T1000 (cell line): ENCODE data around the gene SIL1.
A peak's percentile ranks its signal among the peaks of the same experiment; 100 is the strongest.
"Not testable (repeated sequence)": the region's sequence is repeated elsewhere in the genome, so short reads cannot be mapped to it uniquely, and the experiment has no call there.

ENCODE experiments used
- DNase-seq: peaks from one replicate; lab custom pipeline; 2025; ENCODE audit warnings: mixed read lengths; lab: John Stamatoyannopoulos, UW

SIL1 gene

DNA sequence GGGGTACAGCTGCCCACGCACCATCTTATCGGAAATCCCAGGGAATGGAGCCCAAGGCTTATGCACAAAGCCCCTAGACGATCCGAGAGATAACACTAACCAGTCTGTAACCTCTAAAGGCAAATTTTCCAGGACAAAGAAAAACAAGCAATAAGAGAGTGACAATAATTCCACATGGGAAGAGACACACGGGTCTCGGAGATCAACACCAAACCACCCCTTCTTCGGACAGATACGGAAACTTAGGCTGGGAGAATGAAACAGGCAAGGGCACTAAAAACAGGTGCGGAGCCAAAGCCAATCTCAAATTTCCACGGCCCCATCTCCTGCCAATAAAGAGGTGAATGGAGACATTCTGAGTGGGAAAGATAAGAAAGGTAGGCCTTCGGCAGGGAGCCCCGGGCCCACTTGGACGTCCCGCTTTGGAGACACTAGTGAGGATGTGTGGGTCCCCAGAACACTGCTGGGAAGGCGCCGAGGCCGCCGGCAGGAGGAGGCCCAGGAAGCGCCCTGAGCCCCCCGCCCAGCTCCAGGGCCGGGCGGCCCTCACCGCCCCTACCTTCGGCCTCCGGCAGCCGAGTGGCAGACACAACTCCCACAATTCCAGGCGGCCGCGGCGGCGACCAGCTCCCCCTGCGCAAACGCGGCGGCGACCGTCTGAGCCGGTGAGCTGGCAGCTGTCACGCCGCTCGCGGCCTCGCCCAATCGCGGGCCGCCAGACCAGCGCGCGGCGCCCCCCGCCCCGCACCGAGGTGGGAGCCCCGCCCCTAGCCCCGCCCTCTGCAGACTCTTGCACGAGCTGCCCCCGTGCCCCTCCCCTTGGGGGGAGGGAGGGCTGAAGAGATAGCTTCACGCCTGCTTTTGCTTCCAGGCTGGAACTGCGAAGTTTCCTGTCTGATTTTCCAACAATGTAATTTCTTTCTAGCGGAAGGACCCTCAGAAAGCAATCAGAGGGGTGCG is at the start of gene SIL1:
Gene SIL1 (minus strand): TSS at position 659 of the 960 bp plus-strand sequence. CDS start 70,525 bp downstream, outside the sequence.
- peak; percentile 92 for DNase-seq

DNA sequence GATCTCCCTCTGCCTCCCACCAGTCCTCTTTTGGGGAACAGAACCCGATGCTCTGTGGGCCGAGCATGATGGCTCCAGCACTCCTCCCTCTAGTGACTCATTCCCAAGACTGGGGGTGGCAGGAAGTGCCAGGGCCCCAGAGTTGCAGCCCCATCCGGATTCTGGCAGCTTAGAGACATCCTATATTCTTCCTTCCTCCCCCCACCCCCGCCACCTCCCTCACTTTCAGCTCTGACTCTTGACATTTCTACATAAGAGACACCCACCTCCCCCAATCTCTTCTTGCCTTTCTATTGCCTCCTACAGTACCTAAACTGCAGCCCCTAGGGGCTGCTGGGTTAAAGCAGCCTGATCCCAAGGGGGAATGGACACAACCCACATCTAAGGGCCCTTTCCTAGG is 48.2 kb upstream of the SIL1 start:
- no peak for DNase-seq

DNA sequence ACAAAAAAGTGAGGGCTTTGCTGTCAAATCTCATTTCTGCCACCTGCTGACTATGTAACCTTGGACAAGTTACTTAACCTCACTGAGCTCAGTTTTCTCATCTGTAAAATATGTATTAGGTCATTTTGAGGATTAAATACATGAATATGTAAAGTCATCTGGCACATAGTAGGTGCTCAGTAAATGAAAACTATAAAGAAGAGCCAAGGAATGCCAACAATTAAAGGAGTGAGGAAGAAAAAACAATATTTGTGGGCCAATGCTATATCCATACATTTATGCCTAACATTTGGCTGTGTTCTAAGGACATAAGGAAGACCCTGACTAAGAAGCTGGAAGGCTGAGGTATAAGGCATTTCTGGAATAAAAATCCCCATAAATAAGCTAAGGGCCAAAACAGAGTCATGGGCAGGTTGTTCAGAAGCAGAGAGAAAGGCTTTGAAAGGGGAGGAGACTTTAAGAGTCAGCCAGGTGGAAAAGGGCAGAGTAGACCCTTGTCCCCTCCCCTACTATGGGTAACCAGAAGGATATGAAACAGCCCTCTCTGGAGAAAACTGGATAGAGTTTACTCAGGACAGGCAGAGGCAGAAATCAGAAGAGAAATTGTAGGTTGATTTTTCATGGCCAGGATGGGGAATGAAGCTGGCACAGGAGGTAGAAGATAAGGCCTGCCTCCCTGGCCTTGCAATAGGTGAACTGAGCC is 47.6 kb upstream of the SIL1 start:
- no peak for DNase-seq

DNA sequence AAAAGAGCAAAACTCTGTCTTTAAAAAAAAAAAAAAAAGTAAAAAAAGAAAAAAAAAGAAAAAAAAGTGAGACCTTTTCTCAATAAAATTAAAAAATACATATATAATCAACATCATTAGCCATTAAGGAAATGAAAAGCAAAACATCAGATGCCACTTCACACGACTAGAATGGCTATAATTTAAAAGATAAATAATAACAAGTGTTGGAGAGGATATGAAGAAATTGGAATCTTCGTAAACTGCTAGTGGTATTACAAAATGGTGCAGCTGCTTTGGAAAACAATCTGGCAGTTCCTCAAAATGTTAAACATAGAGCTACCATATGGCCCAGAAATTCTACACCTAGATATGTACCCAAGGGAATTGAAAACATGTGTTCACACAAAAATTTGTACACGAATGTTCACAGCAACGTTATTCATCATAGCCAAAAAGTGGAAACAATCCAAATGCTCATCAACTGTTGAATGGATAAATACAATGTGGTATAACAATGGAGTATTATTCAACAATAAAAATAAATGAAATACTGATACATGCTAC is 45.3 kb upstream of the SIL1 start:
- no peak for DNase-seq

DNA sequence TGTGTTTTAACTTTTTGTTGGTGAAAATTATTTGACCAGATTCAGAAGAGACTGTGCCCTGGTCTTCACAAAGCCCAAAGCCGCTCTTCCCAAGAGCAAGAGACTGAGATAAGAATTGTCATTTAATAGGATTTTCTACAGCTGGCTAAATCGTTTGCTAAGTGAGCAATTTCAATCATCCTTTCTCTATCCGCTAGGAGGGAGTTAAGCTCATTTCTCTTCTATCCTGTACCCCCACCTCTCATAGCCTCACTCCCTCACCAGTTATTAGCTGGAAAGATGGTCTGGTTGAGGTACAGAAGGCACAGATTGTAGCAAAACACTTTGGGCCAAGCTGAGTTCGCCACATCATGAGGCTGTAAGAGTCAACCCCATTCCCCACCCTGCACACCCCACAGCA is 43.0 kb upstream of the SIL1 start:
- DNase-seq: no peak

DNA sequence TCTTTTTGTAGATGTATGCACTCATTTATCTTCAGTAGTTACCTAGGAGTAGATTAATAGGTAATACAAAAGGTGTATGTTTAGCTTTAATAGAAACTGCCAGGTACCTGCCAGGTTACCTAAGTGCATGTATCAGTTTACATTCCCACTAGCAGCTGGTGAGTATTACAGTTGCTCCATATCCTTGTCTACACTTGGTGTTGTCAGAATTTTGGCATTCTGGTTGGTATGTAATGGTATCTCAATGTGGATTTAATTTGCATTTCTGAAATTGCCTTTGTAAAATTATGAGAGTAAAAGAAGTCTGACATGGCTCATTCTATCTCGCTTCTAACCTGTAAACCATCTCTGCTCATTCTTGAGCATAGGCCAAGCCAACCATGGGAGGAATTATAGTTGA is 38.3 kb upstream of the SIL1 start:
- no peak for DNase-seq

DNA sequence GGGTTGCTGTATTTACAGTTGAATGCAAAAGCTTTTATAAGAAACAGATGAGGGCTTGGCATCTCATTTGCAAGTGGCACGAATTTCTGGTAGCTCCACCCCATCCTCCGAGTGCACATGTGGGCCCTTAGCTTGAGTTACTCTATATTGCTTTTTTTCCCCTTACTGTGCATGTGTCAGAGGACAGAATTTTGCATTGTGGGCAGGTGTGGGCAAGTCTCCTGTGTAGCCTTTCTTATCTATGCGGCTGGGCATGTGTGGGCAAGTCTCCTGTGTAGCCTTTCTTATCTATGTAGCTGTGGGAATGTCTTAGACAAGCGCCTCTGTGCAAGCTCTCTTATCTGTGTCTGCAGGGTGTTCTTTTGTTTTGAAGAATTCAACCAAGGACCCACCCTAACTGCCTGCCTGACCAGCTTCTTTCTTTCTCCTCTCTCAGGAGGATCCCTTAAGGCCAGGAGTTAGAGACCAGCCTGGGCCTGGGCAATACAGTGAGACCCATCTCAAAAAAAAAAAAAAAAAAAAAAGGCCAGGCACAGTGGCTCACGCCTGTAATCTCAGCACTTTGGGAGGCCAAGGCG is 34.1 kb upstream of the SIL1 start:
- no peak for DNase-seq

DNA sequence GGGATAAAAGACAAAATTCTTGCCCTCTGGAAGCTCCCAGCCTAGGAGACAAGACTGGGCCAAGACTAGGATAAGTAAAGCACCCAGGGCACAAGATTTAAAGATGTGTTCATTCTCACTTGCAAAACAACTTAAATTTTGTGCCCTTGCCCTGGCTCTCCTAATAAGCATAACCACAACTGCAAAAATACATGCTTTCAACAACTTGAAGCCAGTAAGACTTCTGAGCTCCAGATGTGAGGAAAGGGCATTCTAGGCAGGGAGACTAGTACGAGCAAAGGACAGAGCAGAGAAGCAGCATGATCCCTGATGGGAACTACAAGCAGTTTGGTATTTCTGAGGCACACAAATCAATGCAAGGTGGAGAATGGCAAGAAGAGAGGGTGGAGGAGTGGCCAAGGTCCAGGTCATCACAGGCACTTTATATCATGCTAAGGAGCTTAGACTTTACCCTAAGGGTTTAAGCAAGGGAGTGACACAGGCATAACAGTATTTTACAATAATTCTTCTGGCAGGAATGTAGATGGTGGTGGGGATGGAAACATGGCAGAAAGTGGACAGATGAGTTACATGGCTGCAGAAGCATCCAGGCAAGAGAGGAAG is 30.1 kb upstream of the SIL1 start:
- DNase-seq: no peak

DNA sequence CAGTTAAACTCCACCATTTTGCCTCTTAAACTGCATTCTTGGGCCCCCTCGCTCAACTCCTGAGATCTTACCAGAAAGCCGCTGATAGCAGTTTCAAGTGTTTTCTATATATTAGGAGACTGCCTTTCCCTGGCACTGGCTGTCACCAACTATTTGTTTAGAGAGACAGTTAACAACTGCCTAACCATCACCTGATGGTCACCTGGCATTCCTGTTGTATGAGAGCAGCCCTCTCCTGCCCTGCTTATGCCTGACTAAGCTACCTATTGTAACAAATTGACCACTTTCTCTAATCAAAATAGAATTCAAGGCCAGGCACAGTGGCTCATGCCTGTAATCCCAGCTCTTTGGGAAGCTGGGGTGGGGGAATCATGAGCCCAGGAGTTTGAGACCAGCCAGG is 28.0 kb upstream of the SIL1 start:
- DNase-seq: no peak

DNA sequence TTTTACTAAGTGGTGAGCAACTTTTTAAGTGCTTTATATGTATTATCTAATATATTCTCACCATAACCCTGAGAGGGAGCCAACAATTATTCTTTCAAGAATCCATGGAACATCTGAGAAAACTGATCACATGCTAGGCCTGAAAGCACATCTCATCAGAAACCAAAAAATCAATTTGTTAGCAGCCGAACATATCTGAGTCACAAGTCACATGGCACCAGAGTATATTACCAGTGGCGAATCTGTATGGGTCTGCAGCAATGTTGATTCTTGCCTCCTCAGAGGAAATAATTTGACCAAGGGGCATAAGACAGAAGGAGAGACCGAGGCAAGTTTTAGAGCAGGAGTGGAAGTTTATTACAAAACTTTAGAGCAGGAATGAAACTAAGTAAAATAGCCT is 25.3 kb upstream of the SIL1 start:
- DNase-seq: no peak

DNA sequence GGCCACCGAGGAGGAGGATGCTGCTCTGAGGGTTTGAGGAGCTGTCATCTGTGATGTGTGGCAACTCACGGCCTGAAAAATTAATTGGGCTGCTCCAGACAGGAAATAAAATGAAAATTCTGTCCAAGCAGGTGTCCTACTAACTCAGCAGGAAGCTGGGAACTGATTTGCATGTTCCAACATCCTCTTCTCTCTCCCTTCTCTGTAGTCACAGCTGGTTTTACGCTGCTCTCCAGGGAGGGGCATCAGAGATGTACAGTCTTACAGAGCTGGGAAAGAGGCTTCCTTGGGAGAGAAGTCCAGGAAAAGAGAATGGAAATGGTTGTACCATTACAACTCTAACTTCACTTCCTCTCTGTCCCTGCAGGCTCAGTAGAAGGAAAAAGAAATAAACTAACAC is 24.2 kb upstream of the SIL1 start:
- DNase-seq: no peak

DNA sequence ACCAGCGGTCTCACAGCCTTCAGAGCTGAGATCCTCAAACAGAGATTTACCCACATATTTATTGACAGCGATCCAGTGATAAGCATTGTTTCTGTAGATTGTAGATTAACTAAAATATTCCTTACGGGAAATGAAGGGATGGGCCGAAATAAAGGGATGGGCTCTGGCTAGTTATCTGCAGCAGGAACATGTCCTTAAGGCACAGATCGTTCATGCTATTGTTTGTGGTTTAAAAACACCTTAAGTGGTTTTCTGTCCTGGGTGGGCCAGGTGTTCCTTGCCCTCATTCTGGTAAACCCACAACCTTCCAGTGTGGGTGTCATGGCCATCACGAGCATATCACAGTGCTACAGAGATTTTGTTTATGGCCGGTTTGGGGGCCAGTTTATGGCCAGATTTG is 19.9 kb upstream of the SIL1 start:
- not testable (repeated sequence) for DNase-seq

DNA sequence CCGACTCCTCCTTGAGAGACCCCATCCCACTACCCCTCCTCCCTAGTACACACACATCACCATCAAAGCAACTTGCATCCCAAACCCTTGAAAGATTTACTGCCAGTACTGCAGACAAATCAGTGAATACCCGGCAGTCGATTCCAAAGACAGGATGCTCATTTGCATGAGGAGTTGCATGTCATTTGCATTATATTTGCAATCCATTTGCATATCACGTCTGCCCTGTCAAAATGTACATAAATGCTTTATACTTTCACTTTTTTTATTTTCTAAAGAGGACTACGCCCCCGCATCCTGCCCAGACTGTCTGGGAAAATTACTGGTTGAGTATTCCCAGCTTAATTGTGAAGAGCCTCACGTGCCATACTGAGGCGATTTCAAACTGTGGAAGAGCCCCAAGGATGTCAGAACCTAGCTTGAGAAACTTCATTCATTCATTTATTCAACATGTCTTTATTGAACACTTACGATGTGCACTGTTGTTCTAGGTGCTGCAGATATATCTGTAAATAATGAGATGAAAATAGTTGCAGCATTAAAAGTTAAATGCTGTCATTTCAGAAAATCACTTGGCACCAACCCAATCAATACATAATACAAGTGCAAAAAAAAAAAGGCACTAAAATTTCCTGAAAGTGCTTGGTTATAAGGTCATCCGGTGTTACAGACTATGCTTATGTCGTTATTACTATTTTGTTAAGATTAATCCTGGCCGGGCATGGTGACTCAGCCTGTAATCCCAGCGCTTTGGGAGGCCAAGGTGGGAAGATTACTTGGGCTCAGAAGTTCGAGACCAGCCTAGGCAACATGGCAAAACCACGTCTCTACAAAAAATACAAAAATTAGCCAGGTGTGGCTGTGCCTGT is 17.2 kb upstream of the SIL1 start:
- DNase-seq: no peak

DNA sequence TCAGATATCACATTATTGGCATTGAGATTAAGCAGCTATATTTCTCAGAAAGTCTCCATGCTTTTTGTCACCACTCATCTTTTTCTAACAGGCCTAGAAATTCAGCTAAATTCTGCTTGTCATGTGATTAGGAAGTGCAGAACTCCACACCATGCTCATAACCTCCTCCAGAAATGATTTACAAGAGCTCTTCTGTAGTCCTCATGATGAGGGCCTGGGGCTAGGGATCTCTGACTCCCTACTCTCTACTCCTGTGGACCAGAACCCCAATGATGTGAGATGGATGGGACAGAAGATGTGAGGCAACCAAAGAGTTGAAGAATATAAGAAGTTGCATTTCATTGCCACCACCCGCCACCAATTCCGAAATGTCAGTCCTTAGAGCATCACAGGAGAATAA is 16.5 kb upstream of the SIL1 start:
- DNase-seq: no peak

DNA sequence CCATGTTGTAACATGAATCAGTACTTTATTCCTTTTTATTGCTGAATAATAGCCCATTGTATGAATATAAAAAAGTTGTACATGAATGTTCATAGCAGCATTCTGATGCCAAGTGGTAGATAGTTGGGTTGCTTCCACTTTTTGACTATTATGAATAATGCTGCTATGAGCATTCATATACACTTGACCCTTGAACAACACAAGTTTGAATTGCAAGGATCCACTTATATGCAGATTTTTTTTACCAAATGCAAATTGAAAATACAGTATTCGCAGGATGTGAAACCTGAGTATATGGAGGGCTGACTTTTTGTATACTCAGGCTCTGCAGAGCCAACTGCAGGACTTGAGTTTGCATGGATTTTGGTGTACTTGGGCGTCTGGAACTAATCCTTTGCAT is 14.7 kb upstream of the SIL1 start:
- DNase-seq: no peak

DNA sequence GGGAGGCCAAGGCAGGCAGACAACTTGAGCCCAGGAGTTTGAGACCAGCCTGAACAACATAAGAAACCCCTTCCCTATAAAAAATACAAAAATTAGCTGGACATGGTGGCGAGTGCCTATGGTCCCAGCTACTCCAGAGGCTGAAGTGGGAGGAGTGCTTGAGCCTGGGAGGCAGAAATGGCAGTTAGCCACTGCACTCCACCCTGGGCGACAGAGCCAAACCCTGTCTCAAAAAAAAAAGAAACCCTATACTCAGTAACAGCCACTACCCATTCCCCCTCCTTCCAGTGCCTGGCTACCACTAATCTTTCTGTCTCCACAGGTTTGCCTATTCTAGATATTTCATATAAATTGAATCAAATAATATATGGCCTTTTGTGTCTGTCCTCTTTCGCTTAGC is 14.3 kb upstream of the SIL1 start:
- DNase-seq: no peak

DNA sequence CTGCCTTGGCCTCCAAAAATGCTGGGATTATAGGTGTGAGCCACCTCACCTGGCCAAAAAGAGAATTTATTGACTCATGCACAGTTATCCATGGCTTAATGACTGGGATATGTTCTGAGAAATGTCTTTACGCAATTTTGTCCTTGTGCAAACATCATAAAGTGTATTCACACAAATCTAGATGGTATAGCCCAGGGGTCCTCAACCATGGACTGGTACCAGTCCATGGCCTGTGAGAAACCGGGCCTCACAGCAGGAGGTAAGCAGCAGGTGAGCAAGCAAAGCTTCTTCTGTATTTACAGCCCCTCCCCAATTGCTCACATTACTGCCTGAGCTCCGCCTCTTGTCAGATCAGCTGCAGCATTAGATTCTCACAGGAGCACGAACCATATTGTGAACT is 12.4 kb upstream of the SIL1 start:
- no peak for DNase-seq

DNA sequence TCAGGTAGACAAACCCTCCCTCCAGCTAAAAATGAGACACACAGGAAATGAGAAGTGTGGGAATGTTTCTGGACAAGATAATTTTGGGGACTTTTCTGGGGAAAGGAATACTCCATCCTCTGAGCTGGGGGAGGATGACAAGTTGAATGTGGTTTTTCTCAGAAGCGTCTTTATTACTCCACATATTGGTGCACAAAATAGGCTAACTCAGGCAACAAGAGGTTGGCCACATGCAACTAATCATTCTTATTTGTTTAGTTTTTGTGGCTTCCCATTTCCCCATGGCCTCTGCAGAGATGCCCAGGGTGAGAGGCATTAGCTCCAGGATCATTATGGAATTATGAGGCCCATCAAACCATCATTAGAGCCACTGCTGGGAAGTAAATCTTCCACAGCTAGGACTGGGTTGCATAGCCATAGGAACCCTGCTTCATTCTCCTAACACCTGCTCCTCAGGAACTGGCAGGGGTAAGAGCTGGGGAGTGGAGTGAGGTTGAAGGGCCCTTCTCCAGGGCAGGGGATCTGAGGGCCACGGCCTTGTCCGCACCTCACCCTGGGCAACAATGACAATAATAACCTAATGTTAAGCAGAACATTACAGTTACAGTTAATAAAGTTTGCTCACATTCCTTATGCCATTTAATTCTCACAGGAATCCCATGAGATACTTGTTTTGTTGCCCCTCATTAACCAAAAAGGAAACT is 9.3 kb upstream of the SIL1 start:
- DNase-seq: no peak

DNA sequence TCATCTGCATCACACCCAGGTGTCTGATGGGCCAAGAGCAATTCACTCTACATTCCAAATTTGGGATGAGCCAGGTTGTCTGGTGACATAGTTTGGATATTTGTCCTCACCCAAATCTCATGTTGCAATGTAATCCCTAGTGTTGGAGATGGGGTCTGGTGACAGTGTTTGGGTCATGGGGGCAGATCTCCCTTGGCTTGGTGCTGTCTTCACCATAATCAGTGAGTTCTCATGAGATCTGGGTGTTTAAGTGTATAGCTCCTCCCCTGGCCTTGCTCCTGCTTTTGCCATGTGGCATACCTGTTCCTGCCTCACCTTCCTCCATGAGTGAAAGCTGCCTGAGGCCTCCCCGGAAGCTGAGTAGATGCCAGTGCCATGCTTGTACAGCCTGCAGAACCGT is 7.4 kb upstream of the SIL1 start:
- no peak for DNase-seq

DNA sequence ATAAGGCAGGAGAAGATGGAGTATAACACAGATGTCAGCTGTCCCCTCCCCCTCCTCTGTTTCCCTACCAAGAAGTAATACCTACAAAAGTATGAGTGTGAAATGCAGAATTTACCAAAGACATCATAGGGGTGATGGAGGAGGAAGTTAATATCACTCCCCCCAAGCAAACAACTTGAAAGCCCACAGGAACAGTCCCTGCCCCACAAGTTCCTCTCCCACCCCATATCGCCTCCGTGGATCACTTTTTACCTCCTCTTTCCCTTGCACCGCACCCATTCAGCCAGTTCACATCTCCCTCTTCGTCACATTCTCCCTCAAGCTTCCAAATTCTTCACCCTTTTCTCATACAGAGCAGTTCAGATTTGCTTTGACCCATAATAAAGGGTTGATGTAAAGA is 7.0 kb upstream of the SIL1 start:
- DNase-seq: no peak

DNA sequence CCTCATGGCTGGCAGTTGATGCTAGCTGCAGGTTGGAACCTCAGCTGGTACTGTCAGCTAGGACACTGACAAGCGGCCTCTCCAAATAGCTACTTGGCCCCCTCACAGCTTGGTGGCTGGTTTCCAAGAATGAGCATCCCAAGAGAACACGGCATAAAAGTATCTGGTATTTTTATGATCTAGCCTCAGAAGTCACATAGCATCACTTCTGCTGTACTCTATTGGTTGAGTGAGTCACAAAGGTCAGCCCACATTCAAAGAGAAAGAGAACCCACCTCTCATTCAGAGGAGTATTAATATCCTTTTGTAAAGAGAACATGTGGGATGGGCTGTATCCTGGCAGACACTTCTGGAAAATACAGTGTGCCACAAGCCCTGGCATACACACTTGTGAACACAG is 6.0 kb upstream of the SIL1 start:
- peak; percentile 3 for DNase-seq
